GM19467 (cell line): ENCODE data around the gene CPSF3.
"Not testable (repeated sequence)": the region's sequence is repeated elsewhere in the genome, so short reads cannot be mapped to it uniquely, and the experiment has no call there.

Experiments
- ATAC-seq: cut with Tn5 transposase; IDR thresholded peaks from one replicate; pipeline ENCODE4 v1.9.1; 2021; ENCODE audit warnings: mild to moderate bottlenecking, moderate library complexity; ENCODE audit not compliant: unreplicated experiment

The CPSF3 gene

GRCh38 chr2:9392898-9393765 is 30.3 kb upstream of the CPSF3 start:
- ATAC-seq = no peak

GRCh38 chr2:9394816-9395215 is 28.6 kb upstream of the CPSF3 start:
- no peak for ATAC-seq

- no peak for ATAC-seq
These were observed 26.3 kb upstream of the CPSF3 start for GRCh38 chr2:9397201-9397600.

- not testable (repeated sequence) for ATAC-seq
These were observed 25.2 kb upstream of the CPSF3 start for GRCh38 chr2:9398251-9398650.

- no peak for ATAC-seq
These were observed 24.3 kb upstream of the CPSF3 start for GRCh38 chr2:9398881-9399780.

GRCh38 chr2:9400268-9401058 is 23.0 kb upstream of the CPSF3 start:
- no peak for ATAC-seq

- no peak for ATAC-seq
These were observed 22.4 kb upstream of the CPSF3 start for GRCh38 chr2:9401059-9401547.

GRCh38 chr2:9401646-9402371 is 21.6 kb upstream of the CPSF3 start:
- ATAC-seq = no peak

- no peak for ATAC-seq
These were observed 19.5 kb upstream of the CPSF3 start for GRCh38 chr2:9403924-9404323.

GRCh38 chr2:9404451-9404850 is 19.0 kb upstream of the CPSF3 start:
- ATAC-seq = no peak

GRCh38 chr2:9405636-9406035 is 17.8 kb upstream of the CPSF3 start:
- ATAC-seq = no peak

GRCh38 chr2:9406529-9407362 is 16.7 kb upstream of the CPSF3 start:
- ATAC-seq = no peak

- no peak for ATAC-seq
These were observed 16.1 kb upstream of the CPSF3 start for GRCh38 chr2:9407363-9407811.

GRCh38 chr2:9408641-9409151 is 14.8 kb upstream of the CPSF3 start:
- ATAC-seq = no peak

- no peak for ATAC-seq
These were observed 13.3 kb upstream of the CPSF3 start for GRCh38 chr2:9410108-9410507.

GRCh38 chr2:9412781-9413180 is 10.7 kb upstream of the CPSF3 start:
- ATAC-seq = no peak

GRCh38 chr2:9415516-9416169 is 7.8 kb upstream of the CPSF3 start:
- ATAC-seq = no peak

- ATAC-seq = no peak
These were observed 7.0 kb upstream of the CPSF3 start for GRCh38 chr2:9416267-9416961.
